HPDE6-E6E7 (cell line): ENCODE data around the gene ANO7.

Experiments
- DNase-seq: peaks from one replicate; pipeline ENCODE4 v3.0.0; 2011; ENCODE audit warnings: missing footprints; ENCODE audit errors: extremely low spot score

The ANO7 gene

DNA sequence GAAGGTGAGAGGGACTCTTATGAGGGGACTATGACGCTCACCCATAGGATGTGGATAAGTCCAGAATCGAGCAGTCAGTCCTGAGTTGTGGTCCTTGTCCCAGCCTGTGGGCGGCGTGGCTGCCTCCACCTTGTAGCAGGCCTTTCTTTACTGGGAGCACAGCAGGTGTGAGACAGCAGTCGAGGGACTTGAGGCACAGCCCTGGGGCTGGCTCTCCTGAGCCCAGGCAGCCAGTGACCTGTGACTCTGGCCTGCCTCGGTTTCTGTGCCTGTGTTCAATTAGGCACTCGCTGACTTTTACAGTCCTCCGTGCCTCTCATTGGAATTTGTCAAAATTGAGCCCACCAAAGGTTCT is 30.0 kb upstream of the ANO7 start:
- no peak for DNase-seq

- no peak for DNase-seq
These were observed 29.4 kb upstream of the ANO7 start for GRCh38 chr2:241159116-241159515.

DNA sequence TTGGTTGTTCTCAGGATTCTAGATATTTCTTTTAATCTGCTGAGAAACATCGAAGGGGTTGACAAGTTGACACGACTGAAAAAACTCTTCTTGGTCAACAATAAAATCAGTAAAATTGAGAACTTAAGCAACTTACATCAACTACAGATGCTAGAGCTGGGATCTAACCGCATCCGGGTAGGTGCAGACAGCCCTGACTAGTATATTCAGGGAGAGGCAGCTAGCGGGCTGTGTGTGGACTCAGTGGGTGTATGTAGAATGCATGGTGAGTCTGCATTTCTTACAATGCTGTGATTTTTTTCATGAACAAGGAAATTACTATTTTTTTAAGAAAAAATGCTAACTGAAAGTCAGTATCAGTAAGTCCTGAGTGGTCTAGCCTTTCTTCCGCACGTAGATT is 28.2 kb upstream of the ANO7 start:
- DNase-seq = no peak

- no peak for DNase-seq
These were observed 26.7 kb upstream of the ANO7 start for GRCh38 chr2:241161646-241162281.

DNA sequence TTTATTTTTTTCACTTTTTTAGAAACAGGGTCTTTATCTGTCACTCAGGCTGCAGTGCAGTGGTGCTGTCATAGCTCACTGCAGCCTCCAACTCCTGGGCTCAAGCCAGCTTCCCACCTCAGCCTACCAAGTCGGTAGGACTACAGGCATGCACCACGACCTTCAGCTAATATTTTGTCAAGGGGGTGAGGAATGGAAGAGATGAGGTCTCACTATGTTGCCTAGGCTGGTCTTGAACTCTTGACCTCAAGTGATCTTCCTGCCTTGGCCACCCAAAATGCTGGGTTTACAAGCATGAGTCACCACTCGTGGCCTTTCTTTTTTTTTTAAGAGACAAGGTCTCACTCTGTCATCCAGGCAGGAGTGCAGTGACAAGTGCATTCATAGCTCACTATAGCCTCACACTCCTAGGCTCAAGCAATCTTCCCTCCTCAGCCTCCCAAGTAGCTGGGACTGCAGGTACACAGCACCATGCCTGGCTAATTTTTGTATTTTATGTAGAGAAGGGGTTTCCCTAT is 24.8 kb upstream of the ANO7 start:
- no peak for DNase-seq

DNA sequence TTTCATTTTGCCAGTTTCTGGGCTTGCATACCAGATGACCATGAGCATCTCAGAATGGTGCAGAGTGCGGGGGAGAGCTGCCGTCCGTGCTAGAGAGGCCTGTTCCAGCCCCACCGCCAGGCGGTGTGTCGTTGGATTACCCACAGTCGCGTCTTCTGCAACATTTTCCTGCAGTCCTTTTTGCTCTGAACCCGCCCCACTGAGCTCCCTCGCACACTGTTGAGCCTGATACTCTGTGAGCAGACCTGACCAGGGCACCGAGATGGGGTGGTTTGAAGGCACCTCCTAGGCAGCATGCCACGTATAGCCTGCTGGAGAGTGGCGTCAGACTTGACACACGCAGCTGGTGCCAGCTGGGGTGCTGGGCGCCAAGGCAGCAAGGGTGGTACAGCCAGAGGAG is 20.1 kb upstream of the ANO7 start:
- no peak for DNase-seq

DNA sequence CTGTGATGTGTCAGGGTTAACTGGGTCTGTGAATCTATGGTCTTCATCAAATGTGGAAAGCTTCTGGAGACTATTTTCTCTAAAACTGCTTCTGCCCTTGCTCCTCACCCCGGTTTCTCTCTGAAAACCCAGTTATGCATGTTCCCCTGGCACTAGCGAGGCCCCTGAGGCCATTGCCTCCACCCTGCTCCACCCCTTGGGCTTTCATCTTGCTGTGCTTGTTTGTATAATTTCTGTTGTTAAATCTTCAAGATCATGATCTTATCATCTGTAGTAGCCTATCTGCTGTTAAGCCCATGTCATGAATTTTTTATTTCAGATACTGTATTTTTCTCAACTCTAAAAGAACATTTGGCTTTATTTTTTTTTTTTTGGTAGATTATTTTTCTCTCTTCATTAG is 14.9 kb upstream of the ANO7 start:
- no peak for DNase-seq

- no peak for DNase-seq
These were observed 10.7 kb upstream of the ANO7 start for GRCh38 chr2:241177526-241178334.

- no peak for DNase-seq
These were observed 9.5 kb upstream of the ANO7 start for GRCh38 chr2:241178961-241179360.

GRCh38 chr2:241179899-241180298 is 8.6 kb upstream of the ANO7 start:
- DNase-seq = no peak

- no peak for DNase-seq
These were observed 8.0 kb upstream of the ANO7 start for GRCh38 chr2:241180495-241180894.

DNA sequence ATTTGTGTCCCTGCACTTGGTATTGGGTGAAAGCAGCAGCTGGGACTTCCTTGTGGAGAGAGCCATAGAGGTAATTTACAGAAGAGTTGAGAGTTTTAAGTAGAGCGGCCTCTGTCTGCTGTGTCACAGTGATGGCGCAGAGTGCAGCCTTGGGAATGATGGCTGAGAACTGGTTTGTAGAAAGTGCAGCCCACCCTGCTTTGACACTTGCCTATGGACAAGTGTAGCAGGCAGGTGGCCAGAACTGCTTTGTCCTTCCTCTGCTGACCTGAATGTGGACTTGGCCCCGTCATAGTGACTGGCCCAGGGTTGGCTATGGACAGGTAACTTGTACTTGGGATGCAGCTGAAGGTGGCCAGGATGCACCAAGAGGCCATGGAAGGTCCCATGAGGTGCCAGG is 6.4 kb upstream of the ANO7 start:
- DNase-seq = no peak

DNA sequence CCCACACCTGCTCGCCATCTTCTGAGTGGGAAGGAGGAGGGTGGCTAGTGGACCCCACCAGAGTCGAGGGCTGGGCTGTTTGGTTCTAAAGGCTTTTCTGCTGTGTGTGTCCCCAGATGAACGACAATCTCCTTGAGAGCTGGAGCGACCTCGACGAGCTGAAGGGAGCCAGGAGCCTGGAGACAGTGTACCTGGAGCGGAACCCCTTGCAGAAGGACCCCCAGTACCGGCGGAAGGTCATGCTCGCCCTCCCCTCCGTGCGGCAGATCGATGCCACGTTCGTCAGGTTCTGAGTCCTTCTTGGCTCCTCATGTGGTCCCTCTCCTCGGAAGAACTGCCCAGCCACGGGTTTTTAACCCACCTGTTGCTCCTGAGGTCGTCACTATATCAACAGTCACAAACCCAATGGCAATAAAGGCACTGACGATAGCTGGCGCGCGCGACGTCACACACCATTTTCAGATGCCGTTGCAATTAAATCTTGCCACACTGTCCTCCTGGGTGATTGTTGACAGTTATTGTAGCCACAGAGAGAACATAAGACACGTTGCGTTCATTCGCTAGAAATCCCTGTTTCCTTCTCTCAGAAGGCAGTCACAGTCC is 5.8 kb upstream of the ANO7 start:
- DNase-seq = no peak

DNA sequence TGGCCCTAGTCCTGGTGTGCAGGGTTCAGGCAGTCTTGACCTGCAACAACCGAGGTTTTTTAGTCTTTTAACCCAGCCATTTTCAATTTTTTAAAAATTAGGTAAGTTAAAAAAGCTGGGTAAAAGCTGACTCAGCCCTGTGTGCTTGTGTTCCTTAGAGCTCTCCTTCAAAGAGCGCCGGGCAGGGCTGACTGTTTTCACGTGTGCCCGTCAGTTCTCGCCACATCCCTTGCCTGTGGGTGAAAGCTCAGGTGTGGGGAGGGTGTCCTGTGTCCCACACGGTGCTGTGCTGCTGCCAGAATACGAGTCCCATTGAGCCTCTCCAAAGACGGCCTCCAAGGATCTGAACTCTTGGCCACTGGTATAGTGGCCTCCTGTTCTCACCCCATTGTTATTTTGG is 5.3 kb upstream of the ANO7 start:
- no peak for DNase-seq

DNA sequence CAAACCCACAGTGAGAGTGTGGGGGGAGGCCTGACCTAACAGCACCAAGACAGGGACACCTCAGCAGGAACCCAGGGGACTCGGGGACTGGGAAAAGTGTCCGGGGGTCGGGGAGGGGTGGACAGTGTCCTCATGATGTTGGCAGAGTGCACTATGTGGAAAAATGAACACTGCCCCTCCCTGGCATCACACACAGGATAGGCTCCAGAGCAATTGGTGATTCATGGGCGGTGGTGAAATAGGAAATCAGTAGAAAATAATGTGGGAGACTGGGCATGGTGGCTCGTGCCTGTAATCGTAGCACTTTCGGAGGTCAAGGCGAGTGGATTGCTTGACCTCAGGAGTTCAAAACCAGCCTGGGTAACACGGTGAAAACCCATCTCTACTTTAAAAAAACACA is 3.6 kb upstream of the ANO7 start:
- no peak for DNase-seq

DNA sequence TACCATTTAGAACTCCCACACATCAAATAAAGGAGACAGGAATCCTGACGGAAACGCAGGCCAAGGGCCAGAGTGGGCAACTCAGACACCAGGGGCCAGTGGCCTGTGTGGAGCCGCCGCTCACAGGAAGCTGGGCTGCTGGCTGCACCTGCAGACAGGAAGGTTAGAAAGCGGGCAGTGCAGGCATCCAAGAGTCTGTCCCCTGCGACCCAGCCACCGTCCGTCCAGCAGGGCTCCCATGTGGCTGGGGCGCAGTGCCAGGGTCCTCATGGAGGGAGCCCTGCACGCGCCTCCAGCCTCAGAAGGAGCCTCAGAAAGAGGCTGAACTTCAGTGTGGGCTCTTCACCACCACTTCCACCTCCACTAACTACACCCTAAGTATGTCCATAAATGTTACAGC is 2.5 kb upstream of the ANO7 start:
- DNase-seq = no peak

GRCh38 chr2:241187101-241187917 is 1.2 kb upstream of the ANO7 start:
- DNase-seq = no peak

GRCh38 chr2:241187918-241188234 is 601 bp upstream of the ANO7 start:
- no peak for DNase-seq

DNA sequence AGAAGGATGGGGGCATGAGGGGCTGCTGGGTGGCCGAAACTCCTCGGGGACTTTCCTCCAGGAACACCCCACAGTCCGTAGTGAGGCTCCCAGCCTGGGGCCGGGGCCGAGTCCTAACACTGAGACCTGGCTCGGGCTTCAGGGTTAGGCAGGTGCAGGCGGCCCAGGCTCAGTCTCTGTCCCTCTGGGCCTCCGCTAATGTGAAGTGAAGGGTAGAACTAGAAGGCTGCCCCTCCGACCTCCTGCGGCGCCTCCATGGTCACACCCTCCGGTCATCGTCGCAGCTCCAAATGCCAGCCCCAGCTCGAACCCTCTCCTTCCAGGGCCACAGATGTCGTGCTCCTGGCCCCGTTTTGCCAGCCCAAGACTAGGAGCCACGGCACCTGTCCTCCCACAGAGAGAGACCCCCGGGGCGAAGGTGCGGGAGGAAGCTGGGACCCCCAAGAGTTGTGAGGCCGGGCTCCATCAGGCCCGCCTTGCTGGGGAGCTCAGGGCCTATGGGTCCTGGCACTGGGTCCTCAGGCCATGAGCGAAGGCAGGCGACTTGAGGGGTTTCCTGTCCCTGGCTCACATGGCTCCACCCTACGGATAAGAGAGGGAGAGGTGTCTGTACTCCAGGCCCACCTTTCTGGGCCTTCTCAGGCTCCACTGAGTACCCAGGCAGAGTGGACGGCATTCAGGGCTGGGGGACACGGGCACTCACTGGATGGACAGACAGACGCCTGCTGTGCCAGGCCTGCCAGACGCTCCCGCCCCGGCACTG is 797 bp downstream of the ANO7 start:
- DNase-seq = no peak

DNA sequence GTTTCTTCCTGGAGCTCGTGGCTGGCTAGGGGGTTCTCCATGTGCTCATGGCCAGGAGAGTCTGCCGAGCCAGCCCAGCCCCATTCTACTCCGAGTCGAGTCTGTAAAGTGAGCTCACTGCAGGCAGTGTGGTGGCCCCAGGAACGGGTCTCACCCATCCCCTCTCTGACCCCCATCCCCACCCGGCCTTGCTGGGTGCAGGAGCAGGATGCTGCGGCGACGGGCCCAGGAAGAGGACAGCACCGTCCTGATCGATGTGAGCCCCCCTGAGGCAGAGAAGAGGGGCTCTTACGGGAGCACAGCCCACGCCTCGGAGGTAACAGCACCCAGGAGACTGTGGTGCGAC is 1.4 kb downstream of the ANO7 start:
- DNase-seq = no peak

DNA sequence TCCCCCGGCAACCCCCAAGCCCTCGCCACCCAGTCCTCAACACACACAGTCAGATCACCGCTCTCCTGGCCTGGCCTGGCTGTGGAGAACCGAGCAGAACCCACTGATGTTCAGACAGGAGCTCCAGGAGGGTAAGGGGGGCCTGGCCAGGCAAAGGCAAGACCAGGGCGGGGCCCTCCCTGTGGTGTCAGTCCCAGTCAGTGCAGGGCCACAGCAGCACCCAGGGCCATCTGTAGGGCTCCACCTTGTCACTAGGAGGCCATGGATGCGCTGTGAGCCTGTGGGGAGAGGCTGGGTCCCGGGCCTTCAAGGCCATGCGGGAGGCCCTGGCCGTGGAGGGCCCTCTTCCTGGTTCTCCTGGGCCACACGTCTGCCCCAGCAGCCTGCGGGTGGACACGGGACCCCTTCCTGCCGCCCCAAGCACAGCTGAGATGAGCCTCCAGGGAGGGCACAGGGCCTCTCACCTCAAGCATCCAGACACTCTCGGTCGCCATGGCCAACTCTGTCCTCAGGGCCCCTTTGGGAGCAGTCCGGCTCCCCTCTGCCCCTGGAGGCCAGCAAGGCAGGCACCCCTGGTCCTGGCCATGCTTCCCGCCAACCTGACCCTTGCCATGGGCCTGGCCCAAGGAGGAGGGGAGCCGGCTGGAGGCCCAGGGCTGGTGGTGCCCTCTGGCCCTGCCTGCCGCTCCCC is 2.0 kb downstream of the ANO7 start:
- no peak for DNase-seq
